8988T (cell line): ENCODE measurements around the gene ENPP6.
"Not testable (repeated sequence)": the region's sequence is repeated elsewhere in the genome, so short reads cannot be mapped to it uniquely, and the experiment has no call there.

Experiments
- DNase-seq: peaks from one replicate; pipeline ENCODE4 v3.0.0; 2011

The ENPP6 gene

GRCh38 chr4:184146951-184147350, 70.7 kb downstream of the ENPP6 start:
- no peak for DNase-seq

GRCh38 chr4:184145596-184145995, 72.1 kb downstream of the ENPP6 start:
- no peak for DNase-seq

GRCh38 chr4:184143770-184144564, 73.7 kb downstream of the ENPP6 start:
- no peak for DNase-seq

GRCh38 chr4:184142121-184143000, 75.3 kb downstream of the ENPP6 start:
- DNase-seq: no peak

- not testable (repeated sequence) for DNase-seq
Observed at GRCh38 chr4:184140901-184141300, 76.8 kb downstream of the ENPP6 start.

GRCh38 chr4:184136525-184136924, 81.1 kb downstream of the ENPP6 start:
- DNase-seq: no peak

GRCh38 chr4:184126800-184127199, 90.9 kb downstream of the ENPP6 start:
- DNase-seq: no peak

- no peak for DNase-seq
Observed at GRCh38 chr4:184122631-184123408, 94.9 kb downstream of the ENPP6 start.

- no peak for DNase-seq
Observed at GRCh38 chr4:184120549-184121127, 97.0 kb downstream of the ENPP6 start.

- no peak for DNase-seq
Observed at GRCh38 chr4:184117662-184118199, 99.9 kb downstream of the ENPP6 start.

- no peak for DNase-seq
Observed at GRCh38 chr4:184115399-184115798, 102.3 kb downstream of the ENPP6 start.

GRCh38 chr4:184114431-184114830, 103.2 kb downstream of the ENPP6 start:
- no peak for DNase-seq

- DNase-seq: no peak
Observed at GRCh38 chr4:184112006-184112550, 105.6 kb downstream of the ENPP6 start.

- no peak for DNase-seq
Observed at GRCh38 chr4:184111233-184111832, 106.3 kb downstream of the ENPP6 start.

GRCh38 chr4:184110452-184111224, 107.0 kb downstream of the ENPP6 start:
- DNase-seq: no peak

- DNase-seq: no peak
Observed at GRCh38 chr4:184108006-184108501, 109.6 kb downstream of the ENPP6 start.

- DNase-seq: no peak
Observed at GRCh38 chr4:184104419-184105101, 113.1 kb downstream of the ENPP6 start.

- no peak for DNase-seq
Observed at GRCh38 chr4:184103527-184104264, 114.0 kb downstream of the ENPP6 start.

- no peak for DNase-seq
Observed at GRCh38 chr4:184102927-184103326, 114.7 kb downstream of the ENPP6 start.
